Activated CD8-positive, alpha-beta memory T cell treated with anti-CD3 and anti-CD28 coated beads, Interleukin-2, amount 10 ng/mL, durations not matched to agents 7 days and 5 days (primary cell): ENCODE measurements around the gene KSR2. TPM values are rescaled to one million over a fixed set of nuclear protein-coding genes. Genes with fewer than 3 reads are reported as not detected.
"Not testable (repeated sequence)": the region's sequence is repeated elsewhere in the genome, so short reads cannot be mapped to it uniquely, and the experiment has no call there.

Experiments used
- ATAC-seq: fragments of 150-1000 bp; cut with Tn5 transposase; one replicate; pipeline ENCODE4 v1.10.0; 2021; ENCODE audit warnings: moderate library complexity
- CTCF ChIA-PET: fragments of 350-600 bp; sonication (Branson Sonifier 250); formaldehyde crosslinking; loops from one replicate; lab custom pipeline; 2021; ENCODE audit warnings: antibody characterized with exemption; lab: Charles Lee
- DNase-seq: peaks from one replicate; pipeline ENCODE4 v3.0.0-alpha.2; 2020
- H3K27ac Mint-ChIP-seq: one replicate; pipeline ENCODE4 v1.8.0; 2021; ENCODE audit warnings: mild to moderate bottlenecking, mixed read lengths
- H3K27me3 Mint-ChIP-seq: one replicate; pipeline ENCODE4 v1.8.0; 2021; ENCODE audit warnings: mixed read lengths
- H3K36me3 Mint-ChIP-seq: one replicate; pipeline ENCODE4 v1.8.0; 2021; ENCODE audit warnings: mild to moderate bottlenecking, mixed read lengths
- H3K4me1 Mint-ChIP-seq: one replicate; pipeline ENCODE4 v1.8.0; 2021; ENCODE audit warnings: mixed read lengths
- H3K4me3 Mint-ChIP-seq: one replicate; pipeline ENCODE4 v1.8.0; 2021; ENCODE audit warnings: mild to moderate bottlenecking, moderate library complexity, mixed read lengths
- H3K9me3 Mint-ChIP-seq: one replicate; pipeline ENCODE4 v1.8.0; 2022; ENCODE audit warnings: low read depth, mixed read lengths
- total RNA-seq, 2 experiments: library from RNA; stranded (reverse); gene quantifications; one replicate each; pipeline ENCODE4 v1.2.3, GENCODE V29; 2021

Gene KSR2
- total RNA-seq, 2 experiments from 2014 or later, result not detected

DNA sequence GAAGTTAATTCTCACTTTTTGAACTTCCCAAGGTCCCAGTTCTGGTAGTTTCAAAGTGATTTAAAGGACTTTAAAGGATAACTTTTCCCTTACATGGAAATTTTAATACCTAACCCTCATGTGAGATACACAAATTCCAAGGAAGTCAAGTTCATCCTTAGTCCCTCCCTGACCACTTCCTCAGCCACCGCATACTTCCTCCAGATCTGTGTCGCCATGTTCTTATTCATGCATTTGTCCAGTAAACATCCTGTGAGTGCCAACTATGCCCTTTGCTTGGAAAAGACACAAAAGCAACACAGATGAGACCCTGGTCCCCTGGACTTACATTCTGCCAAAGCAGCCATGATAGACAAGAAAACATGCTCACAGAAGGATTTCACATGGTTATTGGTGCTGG is 206.6 kb downstream of the KSR2 start:
- H3K27ac Mint-ChIP-seq, result no peak overlapping the region
- DNase-seq (no peak), ATAC-seq (no peak)
- H3K4me1 Mint-ChIP-seq, result no peaks in the 10 kb centered on the region
- no peaks in the 10 kb centered on the region for H3K36me3 Mint-ChIP-seq
- H3K4me3 Mint-ChIP-seq, result no peak overlapping the region
- H3K9me3 Mint-ChIP-seq, result peaks cover 12% of the 10 kb centered on the region
- no peaks in the 10 kb centered on the region for H3K27me3 Mint-ChIP-seq
- CTCF ChIA-PET, result no interaction called here

DNA sequence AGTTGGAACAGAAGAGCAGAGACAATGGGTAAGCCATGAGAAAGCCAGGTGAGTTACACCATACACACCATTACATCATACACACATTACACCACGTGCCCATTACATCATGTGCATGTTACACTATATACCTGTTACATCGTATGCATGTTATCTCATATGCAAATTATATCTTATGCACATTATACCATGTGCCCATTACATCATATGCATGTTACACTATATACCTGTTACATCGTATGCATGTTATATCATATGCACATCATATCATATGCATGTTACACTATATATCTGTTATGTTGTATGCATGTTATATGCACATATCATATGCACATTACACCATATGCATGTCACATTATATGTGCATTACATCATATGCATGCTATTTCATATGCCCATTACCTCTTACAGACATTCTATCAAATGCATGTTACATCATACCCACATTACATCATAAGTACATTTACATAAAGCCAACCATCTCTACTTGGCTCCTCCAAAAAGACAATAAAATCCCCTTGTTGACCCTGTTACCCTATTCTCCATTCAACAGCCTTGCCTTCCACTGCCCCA is 207.2 kb downstream of the KSR2 start:
- H3K27ac Mint-ChIP-seq, result no peak overlapping the region
- no peaks in the 10 kb centered on the region for H3K27me3 Mint-ChIP-seq
- H3K36me3 Mint-ChIP-seq, result no peaks in the 10 kb centered on the region
- no peak overlapping the region for H3K4me3 Mint-ChIP-seq
- no peaks in the 10 kb centered on the region for H3K4me1 Mint-ChIP-seq
- CTCF ChIA-PET, result no interaction called here
- DNase-seq (no peak), ATAC-seq (no peak)
- H3K9me3 Mint-ChIP-seq, result peaks cover 12% of the 10 kb centered on the region

DNA sequence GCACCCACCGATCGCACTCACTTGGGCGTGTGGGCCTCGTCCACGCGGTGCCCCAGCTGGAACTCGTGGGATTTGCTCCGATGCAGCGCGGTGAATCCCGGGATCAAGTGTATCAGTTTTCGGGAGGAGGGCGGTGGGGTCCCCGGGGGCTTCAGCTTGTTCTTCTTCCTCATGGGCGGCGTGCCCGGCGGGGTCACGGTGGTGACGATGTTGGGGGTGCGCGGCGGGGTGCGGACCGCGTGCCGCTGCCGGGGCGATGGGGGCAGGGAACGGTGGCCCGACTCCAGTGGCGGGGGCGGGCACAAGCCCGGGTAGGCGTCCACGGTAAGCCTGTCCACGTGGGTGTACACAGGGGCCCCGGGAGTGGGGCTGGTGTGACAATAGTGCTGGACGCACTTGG is 207.8 kb downstream of the KSR2 start:
- H3K4me3 Mint-ChIP-seq, result no peak overlapping the region
- H3K27ac Mint-ChIP-seq, result no peak overlapping the region
- CTCF ChIA-PET, result no interaction called here
- no peaks in the 10 kb centered on the region for H3K4me1 Mint-ChIP-seq
- no peak for ATAC-seq
- H3K9me3 Mint-ChIP-seq, result peaks cover 7% of the 10 kb centered on the region
- no peaks in the 10 kb centered on the region for H3K27me3 Mint-ChIP-seq
- DNase-seq, result no peak
- H3K36me3 Mint-ChIP-seq, result no peaks in the 10 kb centered on the region

DNA sequence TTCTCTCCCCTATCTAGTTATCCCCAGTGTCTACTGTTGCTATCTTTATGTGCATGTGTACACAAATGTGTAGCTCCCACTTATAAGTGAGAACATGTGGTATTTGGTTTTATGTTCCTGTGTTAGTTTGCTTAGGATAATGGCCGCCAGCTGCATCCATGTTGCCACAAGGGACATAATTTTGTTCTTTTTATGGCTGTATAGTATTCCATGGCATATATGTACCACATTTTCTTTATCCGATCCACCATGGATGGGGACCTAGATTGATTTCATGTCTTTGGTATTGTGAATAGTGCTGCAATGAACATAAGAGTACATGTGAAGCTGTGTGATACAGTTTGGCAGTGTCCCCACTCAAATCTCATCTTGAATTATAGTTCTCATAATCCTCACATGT is 218.1 kb downstream of the KSR2 start:
- Mint-ChIP-seq H3K9me3 (no peaks in the 10 kb centered on the region), H3K4me1 (no peaks in the 10 kb centered on the region), H3K27ac (no peak overlapping the region), H3K36me3 (no peaks in the 10 kb centered on the region), H3K4me3 (no peak overlapping the region), H3K27me3 (no peaks in the 10 kb centered on the region)
- DNase-seq (no peak), ATAC-seq (no peak)
- CTCF ChIA-PET, result no interaction called here

DNA sequence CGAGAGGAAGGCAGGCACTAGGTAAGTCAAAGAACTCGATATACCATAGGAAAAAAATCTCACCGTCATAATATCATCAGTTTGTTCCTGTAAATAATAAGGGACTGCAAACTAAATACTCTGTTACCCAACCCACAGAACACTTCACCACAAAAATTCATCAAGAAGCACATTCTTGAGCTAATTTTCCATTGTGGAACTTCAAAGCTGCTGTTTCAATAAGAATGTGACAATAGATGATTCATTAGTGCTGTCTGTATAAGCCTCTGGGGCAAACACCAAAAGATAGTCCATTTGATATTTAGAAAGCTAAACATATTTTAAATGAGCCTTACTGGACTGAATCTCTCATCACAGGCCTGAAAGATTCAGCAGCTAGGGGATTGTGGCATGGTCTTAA is 219.4 kb downstream of the KSR2 start:
- DNase-seq, result no peak
- H3K27me3 Mint-ChIP-seq, result no peaks in the 10 kb centered on the region
- H3K4me3 Mint-ChIP-seq, result no peak overlapping the region
- no peaks in the 10 kb centered on the region for H3K4me1 Mint-ChIP-seq
- CTCF ChIA-PET, result interaction anchor here (0.7 kb wide), 1 partner anchor 142 kb away, joined by 4 read pairs; no protein-coding TSS in a partner anchor
- no peak overlapping the region for H3K27ac Mint-ChIP-seq
- ATAC-seq, result no peak
- no peaks in the 10 kb centered on the region for H3K9me3 Mint-ChIP-seq
- no peaks in the 10 kb centered on the region for H3K36me3 Mint-ChIP-seq

DNA sequence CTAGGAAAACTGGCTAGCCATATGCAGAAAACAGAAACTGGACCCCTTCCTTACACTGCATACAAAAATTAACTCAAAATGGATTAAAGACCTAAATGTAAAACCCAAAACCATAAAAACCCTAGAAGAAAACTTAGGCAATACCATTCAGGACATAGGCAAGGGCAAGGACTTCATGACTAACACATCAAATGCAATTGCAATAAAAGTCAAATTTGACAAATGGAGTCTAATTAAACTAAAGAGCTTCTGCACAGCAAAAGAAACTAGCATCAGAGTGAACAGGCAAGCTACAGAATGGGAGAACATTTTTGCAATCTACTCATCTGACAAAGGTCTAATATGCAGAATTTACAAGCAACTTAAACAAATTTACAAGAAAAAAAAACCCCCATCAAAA is 222.4 kb downstream of the KSR2 start:
- ATAC-seq, H3K36me3 Mint-ChIP-seq, DNase-seq, H3K27ac Mint-ChIP-seq, H3K4me1 Mint-ChIP-seq, H3K4me3 Mint-ChIP-seq, H3K27me3 Mint-ChIP-seq, H3K9me3 Mint-ChIP-seq, CTCF ChIA-PET: not testable (repeated sequence)

DNA sequence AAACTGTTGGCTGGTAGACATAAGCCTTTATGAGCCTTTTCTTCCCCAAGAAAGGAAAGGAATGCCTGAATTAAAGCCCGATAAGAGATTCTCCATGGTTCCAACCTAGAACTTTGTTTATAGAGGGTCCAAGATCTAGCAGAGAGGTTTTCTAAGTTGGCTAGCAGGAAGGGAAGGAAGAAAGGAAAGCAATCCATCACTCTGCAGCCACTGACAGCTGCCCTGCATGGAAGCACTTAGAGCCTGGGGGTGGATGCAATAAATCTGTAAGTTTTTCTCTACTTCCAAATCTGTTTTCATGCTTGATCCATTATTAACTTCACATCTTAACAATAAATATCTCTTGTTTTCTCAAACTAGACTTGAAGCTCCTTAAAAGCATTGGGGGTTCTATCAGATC is 224.4 kb downstream of the KSR2 start:
- ATAC-seq, result no peak
- H3K27me3 Mint-ChIP-seq, result no peaks in the 10 kb centered on the region
- no peaks in the 10 kb centered on the region for H3K9me3 Mint-ChIP-seq
- CTCF ChIA-PET, result no interaction called here
- H3K36me3 Mint-ChIP-seq, result no peaks in the 10 kb centered on the region
- DNase-seq, result no peak
- H3K27ac Mint-ChIP-seq, result no peak overlapping the region
- no peaks in the 10 kb centered on the region for H3K4me1 Mint-ChIP-seq
- no peak overlapping the region for H3K4me3 Mint-ChIP-seq

DNA sequence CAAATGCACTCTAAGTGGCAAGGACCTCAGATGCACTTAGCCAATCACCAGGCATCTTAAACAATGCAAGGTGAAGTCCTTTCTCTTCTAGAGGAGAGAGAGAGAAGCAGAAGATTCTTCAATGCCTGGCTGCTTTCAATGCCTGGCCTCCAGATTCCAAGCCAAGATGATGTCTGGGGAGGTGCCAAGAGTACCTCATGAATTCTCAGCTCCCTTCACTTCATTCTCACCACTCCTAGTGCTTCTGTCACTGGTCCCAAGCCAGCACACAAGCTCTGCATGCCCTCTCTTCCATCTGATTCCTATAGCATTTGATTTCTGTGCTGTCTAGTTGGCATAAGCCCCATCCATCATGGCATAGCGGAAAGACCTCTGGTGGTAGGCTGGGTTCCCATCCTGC is 225.0 kb downstream of the KSR2 start:
- Mint-ChIP-seq H3K4me1 (no peaks in the 10 kb centered on the region), H3K36me3 (no peaks in the 10 kb centered on the region), H3K9me3 (no peaks in the 10 kb centered on the region), H3K27ac (no peak overlapping the region), H3K27me3 (no peaks in the 10 kb centered on the region), H3K4me3 (no peak overlapping the region)
- no peak for DNase-seq
- CTCF ChIA-PET, result no interaction called here
- no peak for ATAC-seq

DNA sequence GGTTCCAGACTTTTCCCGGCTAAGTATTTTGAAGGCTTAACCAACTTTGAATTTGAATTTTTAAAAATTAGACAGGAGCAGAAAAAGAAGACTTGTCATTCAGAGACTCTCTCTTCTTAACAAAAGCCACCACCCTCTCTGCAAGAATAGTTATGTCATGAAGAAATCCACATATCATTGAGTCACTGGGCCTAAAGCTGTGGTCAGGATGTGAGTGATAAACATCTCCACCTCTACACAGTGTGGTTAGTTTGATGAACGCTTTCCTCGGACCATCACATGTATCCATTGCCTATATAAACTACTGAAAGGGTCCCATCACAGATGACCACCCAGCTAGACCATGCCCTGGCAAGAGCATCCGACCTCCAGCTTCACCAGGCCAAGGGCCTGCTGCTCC is 226.1 kb downstream of the KSR2 start:
- Mint-ChIP-seq H3K4me3 (no peak overlapping the region), H3K36me3 (no peaks in the 10 kb centered on the region), H3K9me3 (no peaks in the 10 kb centered on the region), H3K27ac (no peak overlapping the region), H3K27me3 (no peaks in the 10 kb centered on the region), H3K4me1 (no peaks in the 10 kb centered on the region)
- ATAC-seq, result no peak
- DNase-seq, result no peak
- CTCF ChIA-PET, result no interaction called here

DNA sequence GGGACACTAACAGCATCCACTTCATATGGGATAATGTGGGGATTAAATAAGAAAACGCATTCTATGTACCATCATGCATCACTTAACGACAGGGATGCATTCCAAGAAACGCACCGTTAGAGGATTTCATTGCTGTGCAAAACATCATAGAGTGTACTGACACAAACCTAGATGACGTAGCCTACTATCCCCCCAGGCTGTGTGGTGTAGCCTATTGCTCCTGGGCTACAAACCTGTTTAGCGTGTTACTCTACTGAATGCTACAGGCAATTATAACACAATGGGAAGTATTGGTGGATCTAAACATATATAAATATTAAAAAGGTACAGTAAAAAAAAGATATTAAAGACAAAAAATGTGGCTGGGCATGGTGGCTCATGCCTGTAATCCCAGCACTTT is 230.6 kb downstream of the KSR2 start:
- H3K27ac Mint-ChIP-seq, result no peak overlapping the region
- no peak for DNase-seq
- CTCF ChIA-PET, result no interaction called here
- no peaks in the 10 kb centered on the region for H3K9me3 Mint-ChIP-seq
- no peak for ATAC-seq
- H3K4me1 Mint-ChIP-seq, result no peaks in the 10 kb centered on the region
- no peak overlapping the region for H3K4me3 Mint-ChIP-seq
- H3K36me3 Mint-ChIP-seq, result no peaks in the 10 kb centered on the region
- H3K27me3 Mint-ChIP-seq, result no peaks in the 10 kb centered on the region

DNA sequence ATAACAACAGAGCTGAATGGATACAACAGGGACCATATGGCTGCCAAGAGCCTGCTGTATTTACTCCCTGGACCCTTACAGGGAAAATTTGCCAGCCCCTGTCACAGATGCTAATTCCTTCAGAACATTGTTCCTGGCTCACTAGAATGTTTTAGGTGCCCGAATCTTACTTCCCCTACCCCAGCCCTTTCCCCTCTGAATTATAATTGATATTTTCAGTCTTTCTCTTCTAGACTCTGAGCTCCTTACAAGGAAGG is 235.3 kb downstream of the KSR2 start:
- H3K4me3 Mint-ChIP-seq, result no peak overlapping the region
- DNase-seq (no peak), ATAC-seq (no peak)
- CTCF ChIA-PET, result no interaction called here
- no peak overlapping the region for H3K27ac Mint-ChIP-seq
- H3K27me3 Mint-ChIP-seq, result no peaks in the 10 kb centered on the region
- H3K36me3 Mint-ChIP-seq, result no peaks in the 10 kb centered on the region
- H3K4me1 Mint-ChIP-seq, result no peaks in the 10 kb centered on the region
- no peaks in the 10 kb centered on the region for H3K9me3 Mint-ChIP-seq

DNA sequence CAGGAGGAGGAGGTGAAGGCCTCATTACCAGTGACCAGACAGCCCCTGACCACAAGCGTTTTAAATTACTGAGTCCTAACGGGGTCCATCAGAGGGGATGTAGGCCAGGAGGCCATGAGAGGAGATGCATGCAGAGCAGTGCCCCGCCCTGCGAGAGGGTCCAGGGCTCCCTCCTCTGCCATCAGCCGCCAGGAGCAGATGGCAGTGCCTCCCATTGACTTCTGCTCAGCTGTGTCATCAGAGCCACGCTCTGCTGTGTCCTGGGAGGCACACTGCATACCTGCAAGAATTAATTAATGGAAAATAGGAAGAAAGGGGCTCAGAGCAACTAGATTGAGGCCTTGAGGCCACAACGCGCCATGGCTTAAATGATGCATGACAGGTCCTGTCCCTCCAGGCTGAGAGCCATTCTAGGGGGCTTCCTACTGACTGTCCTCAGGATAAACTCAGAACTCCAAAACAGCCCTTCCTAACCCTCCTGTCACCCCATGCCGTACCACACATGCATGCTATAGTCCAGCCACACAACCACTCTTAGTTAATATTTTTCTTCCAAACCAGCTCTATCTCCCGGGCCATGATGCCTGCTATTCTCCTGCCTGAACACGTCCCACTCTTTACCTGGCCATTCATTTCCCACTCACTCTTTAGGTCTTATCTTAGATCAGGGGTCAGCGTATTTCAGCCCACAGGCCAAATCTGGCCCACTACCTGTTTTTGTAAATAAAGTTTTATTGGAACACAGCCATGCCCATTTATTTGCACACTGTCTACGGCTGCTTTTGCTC is 235.8 kb downstream of the KSR2 start:
- CTCF ChIA-PET, result no interaction called here
- Mint-ChIP-seq H3K27ac (no peak overlapping the region), H3K4me3 (no peak overlapping the region), H3K4me1 (no peaks in the 10 kb centered on the region), H3K36me3 (no peaks in the 10 kb centered on the region), H3K9me3 (no peaks in the 10 kb centered on the region), H3K27me3 (no peaks in the 10 kb centered on the region)
- DNase-seq (no peak), ATAC-seq (no peak)

DNA sequence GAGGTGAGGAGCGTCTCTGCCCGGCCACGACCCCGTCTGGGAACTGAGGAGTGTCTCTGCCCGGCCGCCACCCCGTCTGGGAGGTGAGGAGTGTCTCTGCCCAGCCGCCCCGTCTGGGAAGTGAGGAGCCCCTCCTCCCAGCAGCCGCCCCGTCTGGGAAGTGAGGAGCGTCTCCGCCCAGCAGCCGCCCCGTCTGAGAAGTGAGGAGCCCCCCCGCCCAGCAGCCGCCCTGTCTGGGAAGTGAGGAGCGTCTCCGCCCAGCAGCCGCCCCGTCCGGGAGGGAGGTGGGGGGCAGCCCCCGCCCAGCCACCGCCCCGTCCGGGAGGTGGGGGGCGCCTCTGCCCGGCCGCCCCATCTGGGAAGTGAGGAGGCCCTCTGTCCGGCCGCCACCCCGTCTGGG is 237.7 kb downstream of the KSR2 start:
- DNase-seq, ATAC-seq, H3K9me3 Mint-ChIP-seq: not testable (repeated sequence)

DNA sequence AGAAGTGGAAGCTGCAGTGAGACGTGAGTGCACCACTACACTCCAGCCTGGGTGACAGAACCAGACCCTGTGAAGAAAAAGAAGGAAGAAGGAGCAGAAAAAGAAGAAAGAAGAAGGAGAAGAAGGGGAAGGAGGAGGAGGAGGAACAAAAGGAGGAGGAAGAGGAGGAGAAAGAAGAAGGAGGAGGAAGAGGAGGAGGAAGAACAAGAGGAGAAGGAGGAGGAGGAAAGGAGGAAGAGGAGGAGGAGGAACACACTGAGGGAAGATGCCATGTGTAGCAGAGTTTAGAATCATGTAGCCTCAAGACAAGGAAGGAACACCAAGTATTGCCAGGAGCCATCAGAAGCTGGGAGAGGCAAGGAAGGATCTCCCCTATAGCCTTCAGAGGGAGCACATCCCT is 241.5 kb downstream of the KSR2 start:
- Mint-ChIP-seq H3K4me3 (no peak overlapping the region), H3K9me3 (no peaks in the 10 kb centered on the region), H3K4me1 (no peaks in the 10 kb centered on the region), H3K36me3 (no peaks in the 10 kb centered on the region), H3K27ac (no peak overlapping the region), H3K27me3 (no peaks in the 10 kb centered on the region)
- no peak for ATAC-seq
- CTCF ChIA-PET, result interaction anchor here (0.6 kb wide), 1 partner anchor 87 kb away, joined by 3 read pairs; no protein-coding TSS in a partner anchor
- no peak for DNase-seq

More for the DNA sequence above, 237.7 kb downstream of the KSR2 start:
- CTCF ChIA-PET, H3K27ac Mint-ChIP-seq, H3K27me3 Mint-ChIP-seq, H3K4me3 Mint-ChIP-seq, H3K36me3 Mint-ChIP-seq, H3K4me1 Mint-ChIP-seq: not testable (repeated sequence)
